ENCODE data around the gene GGNBP2.
"Not testable (repeated sequence)": the region's sequence is repeated elsewhere in the genome, so short reads cannot be mapped to it uniquely, and the experiment has no call there.

The GGNBP2 gene, protein sequence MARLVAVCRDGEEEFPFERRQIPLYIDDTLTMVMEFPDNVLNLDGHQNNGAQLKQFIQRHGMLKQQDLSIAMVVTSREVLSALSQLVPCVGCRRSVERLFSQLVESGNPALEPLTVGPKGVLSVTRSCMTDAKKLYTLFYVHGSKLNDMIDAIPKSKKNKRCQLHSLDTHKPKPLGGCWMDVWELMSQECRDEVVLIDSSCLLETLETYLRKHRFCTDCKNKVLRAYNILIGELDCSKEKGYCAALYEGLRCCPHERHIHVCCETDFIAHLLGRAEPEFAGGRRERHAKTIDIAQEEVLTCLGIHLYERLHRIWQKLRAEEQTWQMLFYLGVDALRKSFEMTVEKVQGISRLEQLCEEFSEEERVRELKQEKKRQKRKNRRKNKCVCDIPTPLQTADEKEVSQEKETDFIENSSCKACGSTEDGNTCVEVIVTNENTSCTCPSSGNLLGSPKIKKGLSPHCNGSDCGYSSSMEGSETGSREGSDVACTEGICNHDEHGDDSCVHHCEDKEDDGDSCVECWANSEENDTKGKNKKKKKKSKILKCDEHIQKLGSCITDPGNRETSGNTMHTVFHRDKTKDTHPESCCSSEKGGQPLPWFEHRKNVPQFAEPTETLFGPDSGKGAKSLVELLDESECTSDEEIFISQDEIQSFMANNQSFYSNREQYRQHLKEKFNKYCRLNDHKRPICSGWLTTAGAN

DNA sequence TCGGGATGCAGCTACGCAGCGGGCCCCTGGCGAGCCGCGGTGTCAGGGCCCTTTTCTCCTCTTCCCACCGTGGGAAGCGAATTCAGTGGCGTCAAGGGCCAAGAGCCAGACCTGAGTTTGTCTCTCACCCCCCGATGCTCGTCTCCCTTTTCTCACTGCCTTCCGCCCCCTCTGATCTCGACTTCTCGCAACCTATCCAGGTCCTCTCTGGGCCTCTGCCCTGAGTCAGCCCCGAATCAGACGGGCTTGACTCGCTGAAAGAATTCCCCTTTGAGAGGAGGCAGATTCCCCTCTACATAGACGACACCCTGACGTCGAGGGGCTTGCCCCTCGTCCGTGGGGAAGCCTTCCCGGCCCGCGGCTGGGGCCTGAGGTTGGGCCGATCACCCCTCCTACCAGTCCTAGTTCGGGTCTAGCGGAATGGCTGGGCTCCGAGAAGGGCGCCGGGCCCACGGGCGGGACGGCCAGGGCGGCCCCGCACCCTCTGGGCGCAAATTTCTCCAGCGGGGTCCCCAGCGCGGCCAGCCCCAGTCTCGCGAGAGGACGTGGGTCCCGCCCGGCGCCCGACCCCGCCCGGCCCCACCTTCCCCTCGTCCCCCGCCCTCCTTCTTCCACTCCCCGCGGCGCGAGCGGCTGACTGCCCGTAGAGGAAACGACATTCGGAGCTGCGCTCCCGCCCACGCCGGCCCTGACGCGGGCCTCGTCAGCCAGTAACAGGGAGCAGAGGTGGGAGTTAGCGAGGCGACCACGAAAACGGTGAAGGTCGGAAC, at the start of gene GGNBP2:
Gene GGNBP2, plus strand, starts transcription at position 613 of the 770 bp plus-strand sequence. CDS start 806 bp downstream, outside the sequence.
- peak; percentile 84 to 86 for DNase-seq (ENCODE audit: low read depth in 1 of 2, low spot score in 1 of 2)

DNA sequence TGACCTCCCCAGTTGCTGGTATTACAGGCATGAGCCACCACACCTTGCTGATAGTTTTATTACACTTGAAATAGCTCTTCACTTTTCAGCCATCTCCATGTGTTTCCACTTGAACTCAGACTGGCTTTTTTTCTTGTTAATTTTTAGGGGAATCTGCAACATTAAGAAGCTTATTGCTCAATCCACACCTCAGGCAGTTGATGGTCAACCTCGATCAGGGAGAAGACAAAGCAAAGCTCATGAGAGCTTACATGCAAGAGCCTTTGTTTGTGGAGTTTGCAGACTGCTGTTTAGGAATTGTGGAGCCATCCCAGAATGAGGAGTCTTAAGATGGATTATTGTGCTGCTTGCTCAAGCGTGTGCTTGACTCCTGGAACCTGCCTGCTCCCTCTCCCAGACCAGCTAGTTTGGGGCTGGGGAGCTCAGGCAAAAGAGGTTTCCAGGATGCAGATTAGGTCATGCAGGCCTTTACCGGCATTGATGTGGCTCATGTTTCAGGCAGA, 49.6 kb upstream of the GGNBP2 start:
- DNase-seq (ENCODE audit: low read depth in 1 of 2, low spot score in 1 of 2): no peak

DNA sequence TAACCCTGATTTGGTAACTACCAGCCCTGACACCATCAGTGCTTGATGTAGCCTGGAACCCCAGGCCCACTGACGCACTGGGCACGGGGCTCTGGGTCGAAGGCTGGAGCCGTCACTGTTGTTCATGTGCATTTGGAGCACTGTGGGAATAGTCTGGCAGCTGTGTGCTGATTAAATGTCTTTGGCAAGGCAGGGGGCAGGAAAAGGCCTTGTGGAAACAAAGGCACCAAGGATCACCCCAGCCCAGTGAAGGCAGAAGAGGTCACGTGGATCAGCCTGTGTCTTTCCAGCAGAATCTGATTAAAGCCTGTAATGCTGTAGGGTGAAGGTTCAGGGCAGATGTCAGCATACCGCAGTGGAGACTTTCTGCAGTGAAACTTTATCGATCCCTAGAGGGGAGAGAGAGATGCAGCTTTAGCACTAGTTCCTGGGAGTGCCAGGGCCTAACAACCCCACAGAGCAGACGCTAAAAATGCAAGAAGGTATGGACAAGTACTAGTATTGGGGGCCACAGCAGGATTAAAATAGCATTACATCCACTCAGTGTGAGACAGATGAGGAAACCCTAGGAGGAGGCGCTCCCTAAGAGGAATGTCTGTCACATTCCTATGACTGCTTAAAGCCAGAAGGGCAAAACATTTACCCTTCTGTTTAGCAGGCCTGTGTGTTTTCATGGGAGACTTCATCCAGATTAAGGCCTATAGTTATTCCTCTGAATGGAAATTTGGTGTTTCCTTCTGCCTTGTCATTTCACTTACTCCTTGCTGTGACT, 48.5 kb upstream of the GGNBP2 start:
- no peak for DNase-seq (ENCODE audit: low read depth in 1 of 2, low spot score in 1 of 2)

DNA sequence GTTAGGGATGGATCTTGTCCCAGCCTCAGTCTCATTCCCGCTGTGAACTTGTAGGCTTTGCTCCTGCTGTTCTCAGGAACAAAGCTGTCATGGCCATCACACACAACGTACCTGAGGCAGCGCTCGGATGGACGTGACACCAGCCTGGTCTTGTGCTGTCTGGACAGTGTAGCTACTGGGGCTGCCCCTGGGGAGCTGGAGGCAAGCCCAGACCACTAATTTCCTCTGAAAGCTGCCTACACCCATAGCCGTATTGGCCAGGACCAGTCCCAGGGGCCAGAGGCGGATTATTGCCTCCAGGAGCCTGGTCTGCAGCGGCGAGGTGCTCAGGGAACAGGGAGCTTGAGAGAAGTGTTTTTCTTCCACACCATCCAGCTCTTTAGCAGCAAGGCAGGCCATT, 46.6 kb upstream of the GGNBP2 start:
- DNase-seq (ENCODE audit: low read depth in 1 of 2, low spot score in 1 of 2): no peak

DNA sequence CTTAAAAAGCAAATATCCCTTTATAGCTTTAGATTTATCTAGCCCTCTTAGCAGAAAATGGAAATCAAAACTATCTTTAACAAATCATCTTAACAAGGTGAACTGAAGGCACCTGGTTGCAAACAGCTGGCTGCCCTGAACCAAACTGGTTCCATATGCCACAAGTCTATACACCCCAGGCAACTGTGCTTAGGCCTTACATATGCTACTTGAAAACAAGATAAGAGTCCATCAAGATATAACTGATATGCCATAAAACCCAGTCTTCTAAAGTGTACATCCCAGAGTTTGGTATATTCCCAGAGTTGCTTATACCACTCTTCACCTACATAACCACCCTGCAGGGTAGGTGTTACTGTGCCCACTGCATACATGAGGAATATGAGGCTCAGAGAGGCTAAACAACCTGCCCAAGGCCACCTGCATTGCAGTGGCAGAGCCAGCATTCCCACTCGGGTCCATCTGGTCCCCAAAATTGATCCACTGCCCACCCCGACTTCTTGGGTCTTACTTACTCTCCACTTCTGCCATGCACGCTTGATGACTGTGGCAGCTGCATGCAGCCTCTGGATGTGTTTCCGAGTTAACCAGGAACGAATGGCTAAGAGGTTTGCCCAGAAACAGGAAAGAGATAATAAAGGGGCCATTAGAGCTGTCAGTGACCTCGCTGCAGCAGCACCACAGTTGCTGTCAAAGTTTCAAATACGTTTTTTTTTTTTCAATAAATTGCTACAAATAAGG, 46.0 kb upstream of the GGNBP2 start:
- DNase-seq (ENCODE audit: low read depth in 1 of 2, low spot score in 1 of 2): no peak

DNA sequence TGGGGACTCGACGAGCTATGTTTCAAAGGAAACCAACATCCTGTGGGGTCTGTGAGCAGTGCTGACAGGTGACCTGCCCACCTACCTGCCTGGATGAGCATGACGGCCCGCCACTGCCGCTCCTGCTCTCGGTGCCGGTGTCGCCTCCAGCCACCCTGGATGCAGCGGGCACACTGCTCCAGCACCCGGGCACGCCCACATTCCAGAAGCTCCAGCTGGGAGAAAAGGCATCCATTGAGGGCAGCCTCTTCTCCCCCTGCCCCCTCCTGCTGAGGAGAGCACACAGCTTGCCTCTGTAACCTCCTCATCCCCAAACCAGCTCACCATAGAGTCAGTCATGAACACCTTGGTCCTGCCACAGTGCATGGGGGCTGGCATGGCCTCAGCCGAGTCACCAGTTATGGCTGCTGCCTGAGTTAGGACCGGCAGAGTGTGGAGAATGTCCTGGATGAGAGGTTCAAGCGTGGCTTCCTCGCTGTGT, 43.9 kb upstream of the GGNBP2 start:
- no peak for DNase-seq (ENCODE audit: low read depth in 1 of 2, low spot score in 1 of 2)

DNA sequence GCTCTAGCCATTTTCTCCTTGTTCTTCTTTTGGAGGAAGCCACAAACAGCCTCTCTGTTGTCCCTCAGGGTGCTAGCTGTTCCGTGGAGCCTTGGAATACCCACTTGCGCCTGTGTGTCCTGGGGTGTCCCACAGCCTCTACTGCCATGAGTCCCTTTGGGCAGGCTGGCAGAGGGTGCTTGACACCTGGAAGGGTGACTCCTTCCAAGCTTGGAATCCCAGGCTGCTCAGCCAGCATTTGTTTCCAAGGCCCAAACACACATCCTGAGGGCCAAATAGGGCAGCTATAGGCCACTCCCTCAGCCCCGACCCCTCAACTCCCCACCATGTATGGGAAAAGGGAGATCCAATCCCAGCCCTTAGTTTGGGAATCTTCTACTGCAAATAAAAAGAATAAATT, 43.4 kb upstream of the GGNBP2 start:
- DNase-seq (ENCODE audit: low read depth in 1 of 2, low spot score in 1 of 2): no peak

DNA sequence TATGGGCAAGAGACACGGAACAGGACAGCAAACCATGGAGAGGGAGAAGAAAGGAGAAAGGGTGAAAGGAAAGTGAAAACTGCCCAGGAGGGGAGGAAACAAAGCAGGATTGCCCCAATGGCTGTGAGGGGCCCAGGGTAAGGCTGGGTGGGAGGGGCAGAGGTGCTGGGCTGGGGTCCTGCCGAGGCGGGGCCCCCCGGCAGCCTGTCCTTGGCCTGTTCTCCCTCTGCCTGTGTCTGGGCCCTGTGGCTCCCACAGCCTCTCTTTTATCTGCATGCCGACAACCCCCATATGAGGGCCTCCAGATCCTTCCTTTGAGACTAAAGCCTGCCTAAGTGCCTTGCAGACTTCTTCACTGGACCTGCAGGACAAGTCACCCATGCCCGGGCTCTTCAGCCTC, 42.8 kb upstream of the GGNBP2 start:
- no peak for DNase-seq (ENCODE audit: low read depth in 1 of 2, low spot score in 1 of 2)

- DNase-seq (ENCODE audit: low read depth in 1 of 2, low spot score in 1 of 2): no peak
These were observed 41.1 kb upstream of the GGNBP2 start for GRCh38 chr17:36503456-36504155.

- DNase-seq (ENCODE audit: low read depth in 1 of 2, low spot score in 1 of 2): no peak
These were observed 40.6 kb upstream of the GGNBP2 start for GRCh38 chr17:36504156-36504545.

DNA sequence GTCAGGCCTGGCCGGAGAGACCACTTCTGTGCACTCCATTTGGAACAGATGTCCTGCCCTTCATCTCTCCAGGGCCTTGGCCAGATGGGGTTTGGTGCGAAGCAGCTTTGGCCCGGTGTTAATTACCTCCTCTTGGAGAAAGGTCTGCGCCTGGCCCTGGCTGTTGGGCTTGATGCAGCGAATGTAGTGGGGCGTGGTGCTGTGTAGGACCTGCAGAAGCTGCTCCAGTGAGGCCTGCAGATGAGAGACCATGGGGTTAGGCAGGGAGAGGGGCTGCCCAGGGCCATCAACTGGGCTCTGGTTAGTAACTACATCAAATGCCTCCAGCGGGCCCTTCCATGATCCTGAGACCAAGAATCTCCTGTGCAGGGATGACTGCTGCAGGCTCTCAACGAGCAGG, 39.5 kb upstream of the GGNBP2 start:
- no peak for DNase-seq (ENCODE audit: low read depth in 1 of 2, low spot score in 1 of 2)

DNA sequence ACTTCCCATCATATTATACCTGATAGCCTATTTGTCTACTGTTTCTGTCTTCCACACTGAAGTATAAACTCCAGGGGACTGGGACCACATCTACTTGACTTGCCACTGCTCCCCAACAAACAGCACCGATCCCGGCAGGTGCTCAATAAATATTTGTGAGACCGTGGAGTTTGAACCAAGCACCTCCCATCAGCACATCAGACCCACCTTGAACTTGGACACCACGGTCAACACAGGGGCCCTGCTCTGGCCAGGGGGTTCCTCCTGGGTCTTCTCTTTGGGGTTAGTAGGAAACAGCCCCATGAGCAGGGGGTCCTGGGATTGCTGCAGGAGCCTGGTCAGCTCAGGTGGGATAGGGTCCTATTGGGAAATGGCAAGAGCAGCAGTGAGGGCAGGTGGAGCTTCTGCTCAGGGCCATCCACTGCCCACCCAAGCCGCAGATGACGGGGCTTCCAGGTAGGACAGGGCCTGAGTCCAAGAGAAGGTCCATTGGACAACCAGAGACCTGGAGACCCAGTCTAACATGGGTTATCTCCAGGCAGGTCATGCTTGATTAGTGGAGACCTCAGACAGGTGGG, 38.4 kb upstream of the GGNBP2 start:
- no peak for DNase-seq (ENCODE audit: low read depth in 1 of 2, low spot score in 1 of 2)

DNA sequence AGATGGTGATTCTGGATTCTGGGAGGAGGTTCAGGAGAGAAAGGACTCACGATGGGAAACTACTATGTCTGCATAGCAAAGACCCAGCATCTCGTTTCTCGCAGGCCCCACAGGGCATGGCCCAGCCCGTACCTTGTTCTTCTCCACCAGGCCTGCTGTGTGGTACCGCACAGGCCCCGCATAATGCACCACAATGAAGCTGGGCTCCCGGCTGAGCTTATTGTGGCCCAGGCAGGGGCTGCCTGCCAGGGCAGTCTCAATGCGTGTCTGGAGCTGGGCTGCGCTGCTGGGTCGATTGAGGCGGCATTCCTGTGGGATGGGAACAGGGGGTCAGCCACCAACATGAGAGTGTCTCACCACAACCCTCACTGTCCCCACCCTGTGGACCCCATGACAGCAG, 37.9 kb upstream of the GGNBP2 start:
- no peak for DNase-seq (ENCODE audit: low read depth in 1 of 2, low spot score in 1 of 2)

- no peak for DNase-seq (ENCODE audit: low read depth in 1 of 2, low spot score in 1 of 2)
These were observed 37.5 kb upstream of the GGNBP2 start for GRCh38 chr17:36507266-36507665.

DNA sequence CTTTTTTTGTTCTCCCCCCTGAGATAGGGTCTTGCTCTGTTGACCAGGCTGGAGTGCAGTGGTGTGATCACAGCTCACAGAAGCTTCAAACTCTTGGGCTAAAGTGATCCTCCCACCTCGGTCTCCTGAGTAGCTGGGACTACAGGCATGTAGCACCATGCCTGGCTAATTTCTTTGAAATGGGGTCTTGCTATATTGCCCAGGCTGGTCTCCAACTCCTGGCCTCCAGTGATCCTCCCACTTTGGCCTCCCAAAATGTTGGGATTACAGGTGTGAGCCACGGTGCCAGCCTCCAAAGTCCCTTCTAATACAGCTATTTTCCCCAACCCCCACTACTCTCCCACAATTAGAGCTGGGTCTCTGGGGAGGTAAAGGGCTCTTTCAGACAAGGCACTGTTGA, 36.3 kb upstream of the GGNBP2 start:
- not testable (repeated sequence) for DNase-seq (ENCODE audit: low read depth in 1 of 2, low spot score in 1 of 2)

DNA sequence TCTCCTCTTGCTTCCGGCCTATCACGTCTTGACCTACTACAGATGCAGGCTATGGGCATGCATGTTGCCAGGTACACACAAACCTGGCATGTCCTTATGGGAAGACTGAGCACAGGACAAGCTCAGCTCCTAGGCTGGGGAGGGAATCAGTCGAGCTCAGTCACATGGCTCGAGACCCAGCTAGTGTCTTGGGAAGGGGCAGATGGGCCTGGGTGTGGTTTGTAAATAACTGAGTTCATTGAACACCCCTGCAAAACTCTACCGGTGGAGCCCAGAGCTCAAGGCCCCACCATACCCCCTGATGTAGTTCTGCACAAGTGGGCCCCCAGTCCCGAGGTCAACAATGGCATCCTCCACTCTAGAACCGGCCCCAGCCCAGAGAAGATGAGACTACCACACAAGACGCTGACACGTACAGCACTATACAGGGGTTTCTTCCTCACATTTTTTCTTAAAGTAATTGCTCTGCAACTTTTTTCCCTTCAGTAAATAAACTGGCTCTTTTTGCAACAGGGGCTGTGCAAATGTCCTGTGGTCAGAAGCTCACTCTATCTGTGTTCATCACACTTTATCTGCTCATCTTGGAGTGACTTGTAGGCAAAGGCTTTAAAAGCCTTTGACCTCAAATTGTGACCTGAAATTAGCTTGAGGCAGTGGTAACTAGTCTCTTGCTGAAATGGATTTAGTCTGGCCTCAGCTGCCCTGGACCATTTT, 35.3 kb upstream of the GGNBP2 start:
- DNase-seq (ENCODE audit: low read depth in 1 of 2, low spot score in 1 of 2): no peak

DNA sequence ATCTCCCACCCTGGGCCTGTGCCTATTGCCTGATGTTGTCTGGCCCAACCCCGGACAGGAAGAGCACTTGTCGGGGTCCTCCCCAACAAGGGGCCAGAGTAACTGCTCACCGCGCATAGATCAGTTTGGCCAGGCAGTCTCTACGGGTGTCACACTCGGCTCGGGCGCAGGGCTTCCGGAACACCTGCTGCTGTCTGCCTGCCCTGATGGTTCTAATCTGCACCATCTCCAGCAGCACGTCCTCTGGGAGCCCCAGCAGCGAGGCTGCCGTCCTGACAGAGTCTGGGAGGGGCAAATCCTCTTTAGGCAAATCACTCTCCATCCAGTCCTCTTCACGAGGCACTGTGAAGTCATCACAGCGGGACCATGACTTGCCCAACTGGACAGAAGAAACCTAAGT, 34.1 kb upstream of the GGNBP2 start:
- no peak for DNase-seq (ENCODE audit: low read depth in 1 of 2, low spot score in 1 of 2)

DNA sequence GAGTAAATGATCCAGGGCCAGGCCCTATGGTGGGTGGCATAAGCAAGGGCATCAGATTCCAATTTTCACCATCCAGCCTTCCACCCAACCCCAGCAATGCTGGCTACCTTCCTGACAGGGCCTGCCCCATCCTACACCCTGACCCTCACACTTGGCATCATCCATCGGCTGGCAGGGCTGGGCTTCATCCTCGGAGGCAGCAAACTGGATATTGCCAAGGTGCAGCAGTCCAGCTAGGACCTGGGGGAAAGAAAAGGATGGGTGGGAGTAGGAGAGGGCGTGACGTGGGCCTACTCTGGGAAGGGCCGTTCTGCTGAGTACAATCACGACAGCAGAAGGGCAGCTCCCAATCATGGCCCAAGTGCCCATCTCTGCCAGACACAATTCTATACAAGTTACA, 33.5 kb upstream of the GGNBP2 start:
- no peak for DNase-seq (ENCODE audit: low read depth in 1 of 2, low spot score in 1 of 2)

GRCh38 chr17:36512641-36513040, 32.1 kb upstream of the GGNBP2 start:
- DNase-seq (ENCODE audit: low read depth in 1 of 2, low spot score in 1 of 2): no peak

All from stimulated activated CD4-positive, alpha-beta T cell treated with anti-CD3 and anti-CD28 coated beads, Interleukin-15, amount 100 ng/mL, for 1 hour (primary cell).